ENCODE data around the gene HPCAL1.

GRCh38 chr2:10272464-10272863 lies 30.2 kb upstream of the HPCAL1 start:
- TF ChIP-seq TAF1 (IDR thresholded peaks at IDR 0.05; ENCODE audit: low read depth, low read length) (no peak), POLR2AphosphoS5 (IDR thresholded peaks at IDR 0.05; ENCODE audit: low read depth, low read length) (no peak), POLR2A (IDR thresholded peaks at IDR 0.05; ENCODE audit: low read depth, low read length) (no peak), PAX5 (IDR thresholded peaks at IDR 0.05; ENCODE audit: insufficient read depth, low read length, severe bottlenecking) (no peak), POU2F2 (IDR thresholded peaks at IDR 0.05; ENCODE audit: low read depth, low read length) (no peak), SPI1 (IDR thresholded peaks at IDR 0.05; ENCODE audit: low read depth, low read length) (no peak)

Data from GM12891 (cell line).